Neuronal stem cell (in vitro differentiated cells): ENCODE results near the gene OSTC. TPM values are rescaled to one million over a fixed set of nuclear protein-coding genes. Genes with fewer than 3 reads are reported as not detected.

Experiments
- DNase-seq: peaks from one replicate; pipeline ENCODE4 v3.0.0-alpha.2; 2013; ENCODE audit warnings: low spot score
- H2AFZ ChIP-seq: one replicate; pipeline ENCODE4 v1.6.1; 2013; ENCODE audit warnings: mild to moderate bottlenecking, low read length, inconsistent platforms
- H2AK5ac ChIP-seq: 2 replicates; pipeline ENCODE4 v1.6.1; 2013; ENCODE audit warnings: low read depth, mild to moderate bottlenecking, inconsistent platforms, low read length, moderate library complexity, mixed read lengths
- H2BK120ac ChIP-seq: 2 replicates; pipeline ENCODE4 v1.6.1; 2013; ENCODE audit warnings: low read depth, mild to moderate bottlenecking, inconsistent platforms, low read length, moderate library complexity, mixed read lengths
- H2BK12ac ChIP-seq: one replicate; pipeline ENCODE4 v1.6.1; 2013; ENCODE audit warnings: low read length, inconsistent platforms
- H2BK15ac ChIP-seq: 2 replicates; pipeline ENCODE4 v1.6.1; 2013; ENCODE audit warnings: mild to moderate bottlenecking, low read length, inconsistent platforms, mixed read lengths
- H2BK5ac ChIP-seq: one replicate; pipeline ENCODE4 v1.6.1; 2013; ENCODE audit warnings: inconsistent platforms, mild to moderate bottlenecking, low read length, moderate library complexity
- H3K14ac ChIP-seq: one replicate; pipeline ENCODE4 v1.6.1; 2013; ENCODE audit warnings: low read length, inconsistent platforms
- H3K18ac ChIP-seq: 2 replicates; pipeline ENCODE4 v1.6.1; 2013; ENCODE audit warnings: low read length, inconsistent platforms
- H3K23ac ChIP-seq: 2 replicates; pipeline ENCODE4 v1.6.1; 2013; ENCODE audit warnings: low read depth, mild to moderate bottlenecking, mixed read lengths, low read length, inconsistent platforms; ENCODE audit not compliant: poor library complexity
- H3K27ac ChIP-seq: replicated peaks from 3 replicates; pipeline ENCODE4 v1.5.1; 2013; ENCODE audit warnings: low read length, inconsistent platforms
- H3K27me3 ChIP-seq, 3 experiments: 2 replicates each; pipeline ENCODE4 v1.6.1; 2013; ENCODE audit warnings: low read length in 3 of 3, mild to moderate bottlenecking in 2 of 3, inconsistent platforms in 1 of 3, low read depth in 1 of 3, mixed read lengths in 1 of 3, moderate library complexity in 1 of 3; ENCODE audit not compliant: control insufficient read depth in 3 of 3, insufficient read depth in 3 of 3
- H3K36me3 ChIP-seq, 2 donors: replicated peaks in 1 of 2; 2 replicates each; pipeline ENCODE4 v1.6.1; 2013; ENCODE audit warnings: low read length in 2 of 2; ENCODE audit not compliant: control insufficient read depth in 2 of 2, insufficient read depth in 2 of 2
- H3K4ac ChIP-seq: 2 replicates; pipeline ENCODE4 v1.6.1; 2013; ENCODE audit warnings: inconsistent platforms, mild to moderate bottlenecking, low read length, moderate library complexity
- H3K4me1 ChIP-seq, 2 donors: 1 replicate in 1 of 2; 2 replicates in 1 of 2; pipeline ENCODE4 v1.6.1; 2013; ENCODE audit warnings: low read length in 2 of 2, low read depth in 1 of 2; ENCODE audit not compliant: control insufficient read depth in 2 of 2, insufficient read depth in 1 of 2
- H3K4me2 ChIP-seq: one replicate; pipeline ENCODE4 v1.6.1; 2013; ENCODE audit warnings: mild to moderate bottlenecking, low read length, inconsistent platforms; ENCODE audit not compliant: insufficient read depth, poor library complexity, severe bottlenecking
- H3K4me3 ChIP-seq, 2 donors: 2 replicates each; pipeline ENCODE4 v1.5.1; 2013; ENCODE audit warnings: low read length in 2 of 2, mild to moderate bottlenecking in 2 of 2, inconsistent platforms in 1 of 2, moderate library complexity in 1 of 2
- H3K79me1 ChIP-seq: one replicate; pipeline ENCODE4 v1.6.1; 2013; ENCODE audit warnings: low read depth, mild to moderate bottlenecking, inconsistent platforms, low read length, moderate library complexity
- H3K9ac ChIP-seq: one replicate; pipeline ENCODE4 v1.6.1; 2013; ENCODE audit warnings: mild to moderate bottlenecking, low read depth, low read length, inconsistent platforms; ENCODE audit not compliant: poor library complexity
- H3K9me3 ChIP-seq, 2 donors: replicated peaks in 1 of 2; 2 replicates each; pipeline versions ENCODE3 to v1.6.1; 2013; ENCODE audit warnings: low read length in 2 of 2, mild to moderate bottlenecking in 2 of 2, inconsistent platforms in 1 of 2, low read depth in 1 of 2, mixed read lengths in 1 of 2, moderate library complexity in 1 of 2; ENCODE audit not compliant: control insufficient read depth in 2 of 2, insufficient read depth in 1 of 2
- H4K8ac ChIP-seq: one replicate; pipeline ENCODE4 v1.6.1; 2013; ENCODE audit warnings: low read depth, mild to moderate bottlenecking, inconsistent platforms, low read length, moderate library complexity
- H4K91ac ChIP-seq: one replicate; pipeline ENCODE4 v1.6.1; 2013; ENCODE audit warnings: low read length, low read depth, mild to moderate bottlenecking, inconsistent platforms; ENCODE audit not compliant: poor library complexity
- WGBS, 2 donors: extraction: QIAGEN DNeasy Blood & Tissue Kit; methylation state at CpG; one replicate each; pipeline ENCODE4 v1.1.7; 2013; ENCODE audit warnings: missing lambda C conversion rate in 2 of 2, mixed read lengths in 1 of 2; ENCODE audit not compliant: insufficient read length in 2 of 2, insufficient replicate concordance in 1 of 2; ENCODE audit errors: extremely low coverage in 2 of 2; 5-methylcytosine and 5-hydroxymethylcytosine counted together
- small RNA-seq: library from polyadenylated mRNA; stranded (forward); fragments of <200 nt; extraction: miRNeasy Mini kit (QIAGEN cat#:217004); gene quantifications from one replicate; pipeline ENCODE3, GENCODE V24; 2013; ENCODE audit not compliant: insufficient read depth

The OSTC gene

DNA sequence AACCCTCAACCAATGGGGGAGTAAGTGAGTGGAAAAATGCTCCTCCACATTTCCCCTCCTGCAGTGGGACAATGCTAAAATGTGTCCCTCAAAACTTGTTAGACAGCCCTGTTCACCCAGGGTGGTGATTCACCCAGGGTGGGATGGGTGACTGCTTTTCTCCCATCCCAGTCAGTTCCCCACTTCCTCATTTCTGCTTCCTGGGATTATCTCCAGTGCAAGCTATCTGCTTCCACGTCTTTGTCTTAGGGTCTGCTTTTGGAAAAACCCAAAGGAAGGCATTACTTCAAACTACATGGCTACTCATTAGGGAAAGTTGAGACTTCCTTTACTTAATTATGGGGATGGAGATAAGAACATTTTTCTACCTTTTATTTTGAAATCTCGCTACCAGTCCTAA lies 67.0 kb downstream of the OSTC start:
- Histone ChIP-seq H3K18ac (no peak overlapping the region), H2BK15ac (no peak overlapping the region), H3K14ac (no peak overlapping the region), H3K79me1 (no peaks in the 10 kb centered on the region), H3K4me1 (no peaks in the 10 kb centered on the region), H3K9me3 (no peaks in the 10 kb centered on the region), H2AFZ (no peak overlapping the region), H4K8ac (no peak overlapping the region), H3K23ac (no peak overlapping the region), H3K36me3 (no peaks in the 10 kb centered on the region), H2BK120ac (no peak overlapping the region), H2AK5ac (no peak overlapping the region), H2BK5ac (no peak overlapping the region), H4K91ac (no peak overlapping the region), H3K27me3 (no peaks in the 10 kb centered on the region), H3K9ac (no peak overlapping the region), H2BK12ac (no peak overlapping the region), H3K27ac (no peak overlapping the region), H3K4me3 (no peak overlapping the region), H3K4ac (no peak overlapping the region), H3K4me2 (no peak overlapping the region)
- DNase-seq = no peak
- WGBS, 2 donors = no CpG with 5 or more reads among the region's 2 CpGs

Small RNA genes lying within 50 kb of the gene (small RNA-seq; reads per million reads assigned to genes)
- not detected for gene RNU6-431P
